Kidney tubule cell (primary cell): Measurements from ENCODE around the gene APOBEC3C.
"Not testable (repeated sequence)": the region's sequence is repeated elsewhere in the genome, so short reads cannot be mapped to it uniquely, and the experiment has no call there.

Experiments
- DNase-seq: peaks from one replicate; pipeline ENCODE4 v3.0.0-alpha.2; 2018; ENCODE audit warnings: low spot score

The APOBEC3C gene

GRCh38 chr22:38981992-38982927 lies 31.8 kb upstream of the APOBEC3C start, which contains the start of gene APOBEC3B:
Gene APOBEC3B, plus strand, starts transcription at chr22:38982347. Its CDS starts 107 bp downstream, at chr22:38982454.
- DNase-seq, result peak; percentile 99

GRCh38 chr22:38984224-38984623 lies 29.8 kb upstream of the APOBEC3C start:
- DNase-seq, result peak; percentile 15

- DNase-seq, result peak; percentile 99
Measured at GRCh38 chr22:38984784-38985757, 29.0 kb upstream of the APOBEC3C start.

GRCh38 chr22:38986629-38987028 lies 27.4 kb upstream of the APOBEC3C start:
- no peak for DNase-seq

- no peak for DNase-seq
Measured at GRCh38 chr22:38987171-38987895, 26.7 kb upstream of the APOBEC3C start.

- no peak for DNase-seq
Measured at GRCh38 chr22:38989466-38989865, 24.6 kb upstream of the APOBEC3C start.

- DNase-seq, result not testable (repeated sequence)
Measured at GRCh38 chr22:38992871-38993371, 21.1 kb upstream of the APOBEC3C start.

- DNase-seq, result no peak
Measured at GRCh38 chr22:38996105-38996504, 18.0 kb upstream of the APOBEC3C start.

- DNase-seq, result no peak
Measured at GRCh38 chr22:38997518-38997917, 16.5 kb upstream of the APOBEC3C start.

GRCh38 chr22:39003165-39003638 lies 10.9 kb upstream of the APOBEC3C start:
- peak; percentile 86 for DNase-seq

GRCh38 chr22:39007177-39007576 lies 6.9 kb upstream of the APOBEC3C start:
- DNase-seq, result no peak

- DNase-seq, result not testable (repeated sequence)
Measured at GRCh38 chr22:39008271-39008850, 5.7 kb upstream of the APOBEC3C start.

- no peak for DNase-seq
Measured at GRCh38 chr22:39010946-39011345, 3.1 kb upstream of the APOBEC3C start.

GRCh38 chr22:39012533-39013511 lies 1.2 kb upstream of the APOBEC3C start:
- peak; percentile 26 for DNase-seq

- DNase-seq, result not testable (repeated sequence)
Measured at GRCh38 chr22:39013561-39013941, 506 bp upstream of the APOBEC3C start.

- not testable (repeated sequence) for DNase-seq
Measured at GRCh38 chr22:39014723-39015121, 665 bp downstream of the APOBEC3C start.

- no peak for DNase-seq
Measured at GRCh38 chr22:39016592-39016991, 2.5 kb downstream of the APOBEC3C start.

GRCh38 chr22:39017596-39018365 lies 3.7 kb downstream of the APOBEC3C start:
- no peak for DNase-seq
